NCI-H226 (cell line): ENCODE data around the gene THTPA.
A peak's percentile ranks its signal among the peaks of the same experiment; 100 is the strongest.

Experiments used
- DNase-seq: peaks from one replicate; pipeline ENCODE4 v3.0.0-alpha.2; 2015

The THTPA gene, protein sequence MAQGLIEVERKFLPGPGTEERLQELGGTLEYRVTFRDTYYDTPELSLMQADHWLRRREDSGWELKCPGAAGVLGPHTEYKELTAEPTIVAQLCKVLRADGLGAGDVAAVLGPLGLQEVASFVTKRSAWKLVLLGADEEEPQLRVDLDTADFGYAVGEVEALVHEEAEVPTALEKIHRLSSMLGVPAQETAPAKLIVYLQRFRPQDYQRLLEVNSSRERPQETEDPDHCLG

DNA sequence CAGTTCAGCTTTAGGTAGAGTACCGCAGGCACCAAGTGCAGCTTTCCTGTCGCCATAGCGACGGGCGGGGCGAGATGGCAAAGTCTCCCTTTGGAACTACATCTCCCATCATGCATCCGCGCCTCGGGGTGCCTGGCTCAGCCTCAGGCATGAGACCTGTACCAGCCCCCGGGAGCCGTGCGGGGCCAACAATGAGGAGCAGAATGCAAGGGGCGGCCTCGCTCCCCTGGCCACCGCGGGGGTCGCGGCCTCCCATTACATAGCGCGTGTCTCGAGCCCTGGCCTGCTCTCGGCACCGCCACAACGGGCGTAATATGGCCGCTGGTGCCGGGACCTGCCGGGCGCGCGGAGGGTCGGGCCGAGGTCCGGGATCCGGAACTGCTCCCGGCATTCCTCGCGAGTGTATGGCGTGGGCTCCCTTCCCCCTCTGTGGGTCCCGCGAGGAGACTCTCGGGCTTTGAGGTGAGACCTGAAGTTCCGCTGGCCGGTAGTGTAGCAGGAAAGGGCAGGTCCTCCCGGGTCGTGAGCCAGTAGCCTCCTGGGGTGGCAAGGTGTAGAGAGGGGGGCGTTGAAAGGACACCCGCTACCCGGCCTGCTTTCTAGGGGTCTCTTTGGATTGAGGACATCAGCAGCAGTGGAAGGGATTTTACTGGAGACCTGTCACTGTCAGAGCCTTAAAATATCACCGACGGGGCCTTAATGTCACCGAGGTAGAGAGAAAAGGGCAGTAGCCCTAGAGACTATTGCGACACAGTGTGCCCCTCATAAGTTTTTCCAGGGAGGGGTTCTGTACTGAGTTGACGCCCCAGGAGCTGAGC, at the start of gene THTPA:
THTPA (plus strand) TSS at position 390 of the 818 bp plus-strand sequence. CDS start 487 bp downstream, outside the sequence.
- DNase-seq: peak; percentile 87

DNA sequence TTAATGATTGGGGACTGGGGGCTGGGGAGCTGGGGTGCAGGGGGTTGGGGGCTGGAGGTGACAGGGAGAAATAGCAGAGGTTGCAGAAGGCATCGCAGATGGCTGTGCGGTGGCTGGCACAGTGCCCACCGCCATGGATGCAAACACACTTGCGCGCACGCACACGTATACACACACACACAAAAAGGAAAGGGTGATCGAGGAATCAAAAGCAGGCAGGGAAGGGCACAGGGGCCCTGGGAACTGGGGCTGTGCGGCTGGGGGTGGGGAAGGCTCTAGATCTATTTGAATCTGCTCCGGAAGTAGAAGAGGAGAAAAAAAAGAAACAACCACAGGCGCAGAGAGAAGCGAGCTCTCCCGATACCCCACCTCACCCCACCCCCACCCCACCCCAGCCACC, 43.9 kb upstream of the THTPA start:
- DNase-seq: no peak

DNA sequence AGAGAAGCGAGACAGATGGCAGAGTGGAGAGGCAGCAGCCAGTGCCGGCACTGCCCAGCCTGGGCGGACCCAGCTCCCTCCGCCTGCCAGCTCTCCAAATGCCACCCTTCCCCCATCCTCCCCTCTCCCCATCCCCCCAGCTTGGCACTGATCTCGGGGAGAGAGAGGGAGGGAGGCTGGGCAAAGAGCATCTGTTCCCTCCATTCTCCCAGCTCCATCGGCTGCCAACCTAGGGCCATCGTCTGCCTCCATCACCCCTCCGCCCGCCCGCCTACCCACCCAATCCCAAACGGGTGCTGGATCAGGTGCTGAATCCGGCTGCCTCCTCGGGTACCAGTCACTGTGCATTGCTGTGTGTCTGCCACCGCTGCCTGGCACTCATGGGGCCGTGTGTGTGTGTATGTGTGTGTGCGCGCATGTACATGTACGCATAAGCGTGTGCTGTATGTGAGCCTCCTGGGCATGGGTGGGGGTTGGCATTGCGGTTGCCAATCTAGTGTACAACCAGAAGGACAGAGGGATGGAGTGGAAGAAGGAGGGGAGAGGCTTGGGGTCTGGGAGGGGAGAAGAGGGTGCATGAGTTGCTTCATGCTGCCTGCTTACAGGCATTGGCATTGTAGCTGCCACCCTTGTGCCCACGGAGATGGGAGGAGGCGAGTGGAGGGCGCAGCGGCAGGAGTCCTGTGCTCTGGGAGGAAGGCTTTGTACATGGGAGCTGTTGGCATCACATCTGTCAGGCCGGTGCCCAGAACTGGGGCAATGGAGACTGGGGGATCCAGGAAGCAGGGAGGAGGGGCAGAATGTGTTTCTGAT, 42.9 kb upstream of the THTPA start:
- no peak for DNase-seq

DNA sequence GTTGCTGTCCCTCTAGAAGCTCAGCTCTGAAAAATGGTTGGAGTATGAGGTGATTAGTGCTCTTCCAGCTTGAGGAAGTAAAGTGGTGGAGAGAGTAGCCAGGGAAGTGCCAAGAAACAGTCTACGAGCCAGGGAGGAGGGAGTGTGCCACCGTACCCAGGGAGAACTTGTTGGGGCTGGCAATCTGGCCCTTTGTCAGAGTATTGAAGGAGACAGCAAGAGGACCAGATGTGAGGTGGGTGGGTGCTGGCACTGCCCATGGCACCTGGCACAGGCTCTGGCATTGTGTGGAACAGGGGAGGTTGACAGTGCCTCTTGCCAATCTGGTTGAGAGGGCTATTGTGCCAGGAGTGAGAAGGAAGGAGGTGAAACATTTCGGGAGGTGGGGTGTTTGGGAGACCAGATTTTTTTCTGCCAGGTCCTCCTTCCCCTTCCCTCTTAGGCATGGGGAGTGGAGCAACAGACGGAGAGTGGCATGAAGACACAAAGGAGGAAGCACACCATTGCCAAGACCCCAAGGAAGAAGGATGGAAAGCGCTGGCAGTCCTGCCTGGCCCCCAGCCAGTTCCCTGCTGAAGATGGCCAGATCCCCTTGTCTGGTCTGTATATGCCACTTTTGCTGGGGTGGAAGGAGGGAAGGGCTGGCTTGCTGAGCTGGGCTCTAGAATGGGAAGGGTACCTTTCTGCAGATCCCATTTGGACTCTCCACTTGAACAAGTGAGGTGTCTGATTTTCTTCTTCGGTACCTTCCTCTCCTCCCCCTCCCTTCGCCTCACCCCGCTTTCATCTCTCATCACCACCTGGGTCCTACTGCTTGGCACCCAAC, 42.0 kb upstream of the THTPA start:
- DNase-seq: no peak

DNA sequence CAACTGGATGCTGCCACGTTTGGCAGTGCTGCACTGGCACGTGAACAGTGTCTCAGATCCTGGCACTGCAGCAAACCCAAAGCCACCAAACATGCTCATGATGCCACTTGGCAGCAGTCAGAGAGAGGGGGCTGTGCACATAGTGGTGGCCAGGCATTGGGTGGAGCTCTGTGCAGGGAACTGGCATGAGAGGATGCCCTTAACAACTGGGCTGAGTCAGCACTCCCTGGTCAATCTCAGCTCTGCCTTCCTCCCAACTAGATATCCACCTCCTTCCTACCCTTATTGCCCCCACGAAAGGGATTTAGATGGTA, 41.5 kb upstream of the THTPA start:
- DNase-seq: no peak

DNA sequence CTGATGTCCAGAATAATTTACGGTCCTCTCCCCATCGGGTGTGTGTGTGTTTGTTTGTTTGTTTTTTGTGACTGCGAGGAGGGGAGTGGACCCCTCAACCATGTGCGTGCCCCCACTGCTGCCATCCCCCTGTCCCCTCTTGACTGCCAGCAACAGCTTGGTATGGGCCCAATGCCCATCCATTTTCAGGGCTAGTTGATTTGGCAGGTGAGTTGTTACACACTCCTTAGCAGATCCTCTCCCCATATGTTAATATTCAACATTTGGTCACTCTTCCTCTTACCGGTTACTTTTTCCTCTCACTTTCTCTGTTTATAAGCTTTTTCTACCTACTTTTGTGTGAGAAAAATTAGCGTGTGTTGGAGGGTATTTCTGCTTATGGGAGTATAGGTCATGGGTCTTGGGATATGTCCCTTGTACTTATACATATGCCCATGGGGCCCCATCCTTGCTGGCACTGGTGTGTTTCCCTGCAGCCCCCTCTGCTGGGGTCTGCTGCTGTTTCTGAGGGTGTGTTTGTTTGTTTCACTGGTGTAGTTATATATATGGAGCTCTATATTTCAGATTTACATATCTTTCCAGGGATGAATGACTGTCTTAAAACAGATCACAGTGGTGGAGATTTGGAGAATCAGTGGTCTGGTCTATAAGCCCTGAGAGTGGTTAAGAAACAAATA, 38.3 kb upstream of the THTPA start:
- no peak for DNase-seq

DNA sequence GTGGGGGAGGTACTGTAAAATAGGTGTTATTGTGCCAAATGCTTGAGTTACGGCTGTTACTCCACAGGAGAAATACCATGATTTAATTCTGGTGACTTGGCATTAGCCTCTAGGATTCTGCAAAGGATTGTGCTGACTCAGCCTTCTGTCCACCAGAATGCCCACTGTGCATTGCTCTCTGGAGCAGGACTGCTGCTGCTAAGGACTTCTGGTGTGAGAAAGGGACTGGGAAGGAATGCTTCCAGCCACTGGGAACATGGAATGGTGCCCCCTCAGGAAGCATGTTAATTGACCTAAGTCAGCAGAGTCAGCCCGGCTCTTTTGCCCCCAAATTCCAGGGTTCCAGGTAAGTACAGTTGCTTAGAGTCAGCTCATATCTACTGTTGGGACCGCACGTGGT, 37.4 kb upstream of the THTPA start:
- DNase-seq: no peak

DNA sequence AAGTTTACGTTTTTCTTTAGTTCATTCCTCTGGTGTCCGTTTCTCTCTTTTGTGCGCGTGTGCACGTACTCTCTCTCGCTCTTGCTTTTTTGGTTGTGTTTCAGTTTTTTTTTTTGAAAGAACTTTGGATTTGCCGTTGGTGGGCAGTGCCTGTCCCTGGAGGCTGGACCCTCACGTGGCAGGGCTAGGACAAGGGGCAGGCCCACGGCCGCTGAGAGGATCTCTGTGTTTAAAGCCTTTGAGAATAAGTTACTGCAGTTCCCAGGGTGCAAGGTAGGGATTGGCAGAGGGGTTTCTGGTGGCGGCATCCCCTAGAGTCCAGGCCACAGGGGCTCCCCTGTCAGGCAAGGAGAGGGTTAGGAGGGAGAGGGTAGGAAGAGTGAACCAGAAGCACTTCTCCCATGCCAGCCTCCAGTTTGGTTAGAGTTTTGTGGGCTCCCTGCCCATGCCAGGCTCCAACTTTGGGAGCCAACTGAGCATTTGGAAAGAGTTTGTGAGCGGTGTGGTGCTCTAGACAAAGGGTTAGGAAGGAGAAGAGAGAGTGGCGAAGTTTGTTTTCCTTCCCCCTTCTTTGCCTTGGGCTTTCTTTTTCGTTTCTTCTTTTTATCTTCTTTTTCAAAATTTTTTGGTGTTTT, 35.1 kb upstream of the THTPA start:
- no peak for DNase-seq

DNA sequence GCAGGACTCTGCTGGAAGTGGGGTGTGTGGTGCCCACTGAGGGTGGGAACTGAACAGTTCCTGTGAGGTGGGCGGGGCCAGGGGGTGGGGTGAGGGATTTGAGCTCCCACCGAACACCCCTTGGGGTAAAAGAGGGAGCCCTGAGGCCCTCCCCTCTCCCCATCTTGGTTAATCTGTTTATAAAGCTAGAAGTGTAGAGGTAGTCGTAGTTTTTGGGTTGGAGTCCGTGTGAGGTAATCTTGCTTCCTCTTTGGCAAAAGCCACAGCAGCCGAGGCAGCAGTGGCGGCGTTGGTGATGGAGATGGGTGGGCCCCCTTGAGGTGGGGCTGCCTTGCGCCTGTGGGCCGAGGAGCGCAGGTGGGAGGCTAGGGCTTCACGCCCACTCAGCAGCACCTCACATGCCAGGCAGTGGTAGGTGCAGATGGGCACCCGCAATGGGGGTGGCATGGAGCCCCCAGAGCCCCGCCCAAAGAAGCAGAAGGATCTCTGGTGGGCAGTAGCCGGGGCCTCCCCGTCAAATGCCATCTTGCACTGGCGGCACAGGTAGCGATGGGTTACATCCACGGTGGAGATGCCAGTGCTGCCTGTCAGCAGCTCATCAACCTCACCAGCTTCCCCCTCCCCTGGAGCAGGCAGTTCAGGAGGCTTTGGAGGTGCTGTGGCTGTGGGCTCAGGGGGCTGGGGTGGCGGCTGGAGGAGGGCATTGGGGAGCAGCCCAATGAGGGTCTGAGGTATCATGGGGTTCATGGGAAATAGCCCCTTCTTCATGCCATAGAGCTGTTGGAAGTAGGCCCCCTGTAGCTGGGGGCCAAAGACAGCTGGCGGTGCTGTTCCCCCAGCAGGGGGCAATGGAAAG, 34.1 kb upstream of the THTPA start:
- no peak for DNase-seq

DNA sequence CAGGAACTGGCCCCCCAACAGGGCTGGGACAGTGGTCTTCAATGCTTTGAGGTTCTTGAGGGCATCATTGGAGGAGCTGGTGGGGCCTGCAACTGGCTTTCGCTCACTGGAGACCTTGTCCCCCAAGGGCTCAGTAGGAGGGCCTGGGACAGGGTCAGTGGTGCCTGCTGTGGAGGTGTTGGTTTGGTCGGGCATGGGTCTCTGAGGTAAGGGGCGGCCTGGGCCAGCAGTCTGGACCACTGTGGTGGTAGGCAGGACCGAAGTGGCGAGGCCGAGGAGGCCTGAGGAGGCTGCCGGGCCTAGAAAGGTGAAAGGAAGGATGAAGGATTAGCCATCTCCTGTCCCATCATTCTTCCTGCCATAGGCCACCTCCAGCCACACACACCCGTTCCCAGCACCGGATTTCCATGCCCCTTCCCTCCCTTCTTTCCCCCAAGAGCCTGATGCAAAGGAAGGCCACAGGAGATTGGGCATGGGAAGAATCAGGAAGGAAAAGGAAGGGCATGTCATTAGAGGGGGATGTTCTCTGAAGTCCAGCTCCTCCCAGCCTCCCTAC, 33.4 kb upstream of the THTPA start:
- DNase-seq: no peak

DNA sequence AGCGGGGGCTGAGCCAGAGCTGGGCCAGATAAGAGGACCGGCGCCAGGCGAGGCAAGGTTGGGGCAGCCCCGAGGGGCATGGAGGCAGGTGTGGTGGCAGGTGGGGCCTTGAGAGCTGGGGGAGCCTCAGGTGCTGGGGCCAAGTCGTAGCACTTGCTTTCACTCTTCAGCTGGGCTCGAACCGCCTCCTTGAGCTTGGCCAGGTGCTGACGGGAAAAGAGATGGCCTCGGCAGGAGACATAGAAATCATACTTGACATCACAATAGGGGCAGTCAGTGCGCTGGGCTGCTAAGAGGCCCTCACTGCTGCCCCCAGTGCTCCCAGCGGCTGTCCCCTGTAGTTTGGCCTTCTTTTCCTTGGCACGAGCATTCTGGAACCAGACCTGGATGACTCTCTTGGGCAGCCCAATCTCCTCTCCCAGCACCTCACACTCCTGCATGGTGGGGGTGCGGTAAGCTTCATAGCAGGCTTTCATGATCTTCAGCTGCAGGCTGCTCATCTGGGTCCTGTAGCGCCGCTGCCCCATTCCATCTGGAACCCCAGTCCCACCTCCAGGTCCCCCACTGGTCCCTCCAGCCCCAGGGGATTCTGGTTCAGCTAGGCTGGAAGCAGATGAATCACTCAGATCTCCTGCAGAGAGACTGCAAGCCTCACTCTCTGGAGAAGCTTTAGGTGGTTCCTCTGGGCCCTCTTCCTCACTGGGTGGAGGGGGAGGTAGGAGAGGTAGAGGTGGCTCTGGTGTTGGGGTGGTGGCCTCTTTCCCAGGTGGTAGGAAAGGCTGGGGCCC, 32.6 kb upstream of the THTPA start:
- DNase-seq: no peak

DNA sequence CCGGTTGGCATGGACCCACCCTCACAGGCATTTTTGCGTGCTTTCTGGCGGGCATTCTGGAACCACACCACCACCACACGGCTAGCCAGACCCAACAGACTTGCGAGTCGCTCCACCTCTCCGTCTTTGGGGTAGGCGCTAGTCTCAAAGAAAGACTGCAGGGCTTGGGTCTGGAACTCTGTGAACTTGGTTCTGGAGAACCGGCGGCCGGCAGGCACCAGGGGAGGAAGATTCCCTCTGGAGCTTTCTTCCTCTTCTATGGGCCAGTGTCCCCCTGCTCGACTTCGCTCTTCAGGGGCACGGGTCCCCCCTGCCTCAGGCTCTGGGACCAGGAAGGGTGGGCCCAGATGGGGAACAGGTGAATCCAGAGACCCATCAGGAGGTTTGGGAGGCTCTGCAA, 31.1 kb upstream of the THTPA start:
- no peak for DNase-seq

DNA sequence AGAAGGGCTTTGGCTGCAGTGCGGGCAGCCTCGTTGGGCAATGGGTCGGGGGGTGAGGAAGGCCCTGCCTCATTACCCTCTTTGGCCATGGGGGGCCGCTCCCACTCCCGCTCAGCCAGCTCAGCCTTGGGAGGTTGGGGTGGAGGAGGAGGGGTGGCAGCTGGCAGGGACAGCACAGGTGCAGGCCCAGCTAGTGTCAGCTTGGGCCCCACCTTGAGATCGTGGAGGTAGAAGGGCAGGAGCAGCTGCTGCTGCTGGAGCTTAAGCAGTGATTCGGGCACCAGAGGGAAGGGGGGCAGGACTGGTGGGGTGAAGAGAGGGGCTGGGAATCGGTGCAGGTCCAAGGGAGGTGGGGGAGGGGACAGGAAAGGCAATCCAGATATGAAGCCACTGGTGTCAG, 30.5 kb upstream of the THTPA start:
- no peak for DNase-seq

DNA sequence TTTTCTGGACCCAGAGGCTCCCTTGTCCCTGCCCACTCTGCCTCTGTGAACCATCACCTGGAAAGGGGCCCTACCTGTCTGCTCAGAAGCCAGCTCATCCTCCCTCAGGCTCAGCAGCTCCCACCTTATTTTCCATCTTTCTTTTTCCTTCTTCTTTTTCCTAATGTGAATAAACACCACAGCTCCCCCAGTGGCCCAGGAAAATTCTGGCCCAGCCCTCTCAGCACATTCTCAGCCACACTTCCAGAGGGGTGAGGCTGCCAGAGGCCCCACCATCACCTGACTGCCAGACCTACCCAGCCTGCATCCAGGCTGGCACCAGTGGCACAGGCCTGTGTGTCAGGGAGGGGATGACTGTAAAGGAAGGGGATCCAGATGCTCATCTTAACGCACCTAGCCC, 27.5 kb upstream of the THTPA start:
- DNase-seq: no peak

DNA sequence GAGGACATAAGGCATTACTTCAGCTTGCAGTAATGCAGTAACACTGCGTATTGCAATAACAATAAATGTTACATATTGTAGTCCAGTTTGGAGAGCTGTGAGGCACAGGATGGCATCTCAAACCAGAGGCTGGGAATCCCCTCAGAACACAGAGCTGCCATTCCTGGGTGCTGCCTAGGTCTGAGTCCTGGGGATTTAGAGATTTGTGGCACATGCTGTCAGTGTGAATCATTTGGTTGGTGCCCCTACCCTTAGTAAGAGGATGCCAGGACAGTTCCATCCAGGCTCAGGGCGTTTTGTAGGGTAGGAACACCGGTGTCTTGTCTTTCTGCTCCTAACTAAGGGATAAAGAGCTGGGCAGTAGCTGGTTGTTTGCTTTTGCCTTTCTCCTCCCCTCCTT, 27.1 kb upstream of the THTPA start:
- no peak for DNase-seq

DNA sequence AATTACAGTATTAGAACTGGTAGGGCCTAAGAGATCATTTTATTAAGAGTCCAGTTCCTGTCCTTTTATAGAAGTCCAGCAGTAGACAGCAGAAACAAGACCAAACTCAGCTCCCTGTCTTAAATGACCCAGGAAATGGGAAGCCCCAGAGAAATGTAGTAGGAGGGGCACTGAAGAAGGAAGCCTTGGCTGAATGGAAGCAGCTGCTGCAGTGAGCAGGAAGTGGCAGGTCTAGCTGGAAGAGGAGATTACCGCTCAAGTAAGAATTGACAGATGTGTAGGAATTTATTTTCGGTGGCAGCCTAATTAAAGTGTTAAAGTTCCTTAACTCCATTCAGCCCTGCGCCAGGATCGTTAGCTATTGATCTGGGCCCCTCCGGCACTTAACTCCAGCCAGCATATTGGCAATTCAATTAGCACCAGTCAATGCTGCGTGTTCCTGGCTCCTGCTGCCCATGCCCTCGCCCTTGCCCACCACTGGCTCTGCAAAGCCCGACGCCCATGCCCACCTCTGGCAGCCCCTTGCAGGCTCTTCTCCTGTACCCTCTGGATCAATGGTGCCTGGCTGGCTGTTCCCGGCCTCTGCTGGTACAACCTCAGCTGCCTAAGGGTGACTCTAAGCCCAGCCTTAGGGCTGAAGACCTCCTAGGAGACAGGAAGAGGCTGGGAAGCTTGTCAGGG, 25.6 kb upstream of the THTPA start:
- DNase-seq: no peak

DNA sequence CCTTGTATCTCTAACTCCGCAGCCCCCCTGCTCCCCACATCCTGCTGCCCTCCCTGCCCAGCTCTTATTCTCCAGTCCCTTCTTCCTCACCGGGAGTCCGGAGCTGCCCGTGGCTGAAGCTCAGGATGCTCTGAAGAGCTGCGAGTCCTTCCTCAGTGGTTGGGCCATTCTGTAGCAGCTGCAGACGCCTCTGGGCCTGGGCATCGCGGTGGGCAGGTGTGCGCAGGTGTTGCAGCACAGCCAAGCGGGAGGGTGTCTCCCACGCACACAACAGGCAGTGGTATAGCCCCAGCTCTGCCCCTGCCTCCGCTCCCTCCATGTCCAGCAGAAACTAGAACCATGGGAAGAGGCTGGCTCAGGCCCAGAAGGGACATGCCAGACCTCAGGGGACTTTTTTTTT, 24.7 kb upstream of the THTPA start:
- no peak for DNase-seq

DNA sequence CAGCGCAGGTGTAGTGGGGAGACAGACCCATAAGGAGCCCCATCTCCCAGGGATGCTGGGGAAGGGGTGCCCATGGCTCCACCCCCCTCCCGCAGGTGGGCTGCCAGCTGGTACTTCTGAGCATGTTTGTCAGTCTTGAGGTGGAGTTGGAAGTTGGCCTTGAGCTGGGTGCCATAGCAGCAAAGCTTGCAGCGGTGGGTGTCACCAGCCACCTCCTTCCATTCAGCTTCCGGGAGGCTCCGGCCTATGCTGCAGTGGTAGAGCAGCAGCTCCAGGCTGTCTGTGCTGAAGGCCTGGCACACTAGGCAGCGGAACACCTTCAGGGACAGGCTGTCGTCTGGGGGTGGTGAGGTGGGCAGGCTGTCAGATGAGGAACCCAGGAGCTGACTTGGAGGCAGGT, 23.4 kb upstream of the THTPA start:
- no peak for DNase-seq
